ENCODE data around the gene ACADSB. TPM values are rescaled to one million over a fixed set of nuclear protein-coding genes. Genes with fewer than 3 reads are reported as not detected.

Gene ACADSB
- total and polyA plus RNA-seq, 2 experiments from 2014 or later = 3.7 to 6.5 TPM

- ATAC-seq (no peak), DNase-seq (ENCODE audit: low spot score) (no peak)
- H3K36me3 ChIP-seq (ENCODE audit: insufficient read depth) = no peaks in the 10 kb centered on the region
- no peaks in the 10 kb centered on the region for H3K9me2 ChIP-seq (ENCODE audit: insufficient read depth)
- Mint-ChIP-seq H3K9me3 (no peaks in the 10 kb centered on the region), H3K4me1 (peaks cover 11% of the 10 kb centered on the region), H3K27ac (no peak overlapping the region), H3K4me3 (no peak overlapping the region), H3K27me3 (ENCODE audit: insufficient read depth, low read depth, poor library complexity) (no peaks in the 10 kb centered on the region), H3K36me3 (ENCODE audit: low read depth) (peaks cover 10% of the 10 kb centered on the region; the same call in 1 of the 3 replicates)
- H4K20me1 ChIP-seq (replicated peaks; ENCODE audit: insufficient read depth) = peaks cover 25% of the 10 kb centered on the region
- peaks cover 75% of the 10 kb centered on the region for H3K79me2 ChIP-seq (replicated peaks; ENCODE audit: insufficient read depth)
- H3K4me1 ChIP-seq (ENCODE audit: insufficient read depth) = no peaks in the 10 kb centered on the region
- H3K4me3 ChIP-seq = no peak overlapping the region
- H3F3A ChIP-seq (replicated peaks; ENCODE audit: low read depth) = no peaks in the 10 kb centered on the region
- TF ChIP-seq NANOG (IDR thresholded peaks at IDR 0.05; ENCODE audit: borderline replicate concordance) (no peak), JUNB (IDR thresholded peaks at IDR 0.05; ENCODE audit: unreplicated experiment) (no peak), STAT1 (IDR thresholded peaks at IDR 0.05; ENCODE audit: unreplicated experiment) (no peak), CTCF (conservative IDR thresholded peaks at IDR 0.05; ENCODE audit: low read depth in 2 of 2) (no peak), ZNF331 (CRISPR knock-in tag; IDR thresholded peaks at IDR 0.05; ENCODE audit: low read depth) (no peak), REST (IDR thresholded peaks at IDR 0.05; ENCODE audit: unreplicated experiment) (no peak), EZH2 (IDR thresholded peaks at IDR 0.05; ENCODE audit: low read depth, unreplicated experiment) (no peak), ZNF114 (CRISPR knock-in tag; IDR thresholded peaks at IDR 0.05) (no peak), POLR2AphosphoS5 (IDR thresholded peaks at IDR 0.05; ENCODE audit: low read depth) (no peak), CREB1 (CRISPR knock-in tag; IDR thresholded peaks at IDR 0.05; ENCODE audit: low read depth) (no peak), EZH2phosphoT487 (IDR thresholded peaks at IDR 0.05; ENCODE audit: unreplicated experiment) (no peak)
- TF ChIP-seq, protein P1, sequence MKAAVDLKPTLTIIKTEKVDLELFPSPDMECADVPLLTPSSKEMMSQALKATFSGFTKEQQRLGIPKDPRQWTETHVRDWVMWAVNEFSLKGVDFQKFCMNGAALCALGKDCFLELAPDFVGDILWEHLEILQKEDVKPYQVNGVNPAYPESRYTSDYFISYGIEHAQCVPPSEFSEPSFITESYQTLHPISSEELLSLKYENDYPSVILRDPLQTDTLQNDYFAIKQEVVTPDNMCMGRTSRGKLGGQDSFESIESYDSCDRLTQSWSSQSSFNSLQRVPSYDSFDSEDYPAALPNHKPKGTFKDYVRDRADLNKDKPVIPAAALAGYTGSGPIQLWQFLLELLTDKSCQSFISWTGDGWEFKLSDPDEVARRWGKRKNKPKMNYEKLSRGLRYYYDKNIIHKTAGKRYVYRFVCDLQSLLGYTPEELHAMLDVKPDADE (IDR thresholded peaks at IDR 0.05) = no peak
- TF ChIP-seq, protein P2, sequence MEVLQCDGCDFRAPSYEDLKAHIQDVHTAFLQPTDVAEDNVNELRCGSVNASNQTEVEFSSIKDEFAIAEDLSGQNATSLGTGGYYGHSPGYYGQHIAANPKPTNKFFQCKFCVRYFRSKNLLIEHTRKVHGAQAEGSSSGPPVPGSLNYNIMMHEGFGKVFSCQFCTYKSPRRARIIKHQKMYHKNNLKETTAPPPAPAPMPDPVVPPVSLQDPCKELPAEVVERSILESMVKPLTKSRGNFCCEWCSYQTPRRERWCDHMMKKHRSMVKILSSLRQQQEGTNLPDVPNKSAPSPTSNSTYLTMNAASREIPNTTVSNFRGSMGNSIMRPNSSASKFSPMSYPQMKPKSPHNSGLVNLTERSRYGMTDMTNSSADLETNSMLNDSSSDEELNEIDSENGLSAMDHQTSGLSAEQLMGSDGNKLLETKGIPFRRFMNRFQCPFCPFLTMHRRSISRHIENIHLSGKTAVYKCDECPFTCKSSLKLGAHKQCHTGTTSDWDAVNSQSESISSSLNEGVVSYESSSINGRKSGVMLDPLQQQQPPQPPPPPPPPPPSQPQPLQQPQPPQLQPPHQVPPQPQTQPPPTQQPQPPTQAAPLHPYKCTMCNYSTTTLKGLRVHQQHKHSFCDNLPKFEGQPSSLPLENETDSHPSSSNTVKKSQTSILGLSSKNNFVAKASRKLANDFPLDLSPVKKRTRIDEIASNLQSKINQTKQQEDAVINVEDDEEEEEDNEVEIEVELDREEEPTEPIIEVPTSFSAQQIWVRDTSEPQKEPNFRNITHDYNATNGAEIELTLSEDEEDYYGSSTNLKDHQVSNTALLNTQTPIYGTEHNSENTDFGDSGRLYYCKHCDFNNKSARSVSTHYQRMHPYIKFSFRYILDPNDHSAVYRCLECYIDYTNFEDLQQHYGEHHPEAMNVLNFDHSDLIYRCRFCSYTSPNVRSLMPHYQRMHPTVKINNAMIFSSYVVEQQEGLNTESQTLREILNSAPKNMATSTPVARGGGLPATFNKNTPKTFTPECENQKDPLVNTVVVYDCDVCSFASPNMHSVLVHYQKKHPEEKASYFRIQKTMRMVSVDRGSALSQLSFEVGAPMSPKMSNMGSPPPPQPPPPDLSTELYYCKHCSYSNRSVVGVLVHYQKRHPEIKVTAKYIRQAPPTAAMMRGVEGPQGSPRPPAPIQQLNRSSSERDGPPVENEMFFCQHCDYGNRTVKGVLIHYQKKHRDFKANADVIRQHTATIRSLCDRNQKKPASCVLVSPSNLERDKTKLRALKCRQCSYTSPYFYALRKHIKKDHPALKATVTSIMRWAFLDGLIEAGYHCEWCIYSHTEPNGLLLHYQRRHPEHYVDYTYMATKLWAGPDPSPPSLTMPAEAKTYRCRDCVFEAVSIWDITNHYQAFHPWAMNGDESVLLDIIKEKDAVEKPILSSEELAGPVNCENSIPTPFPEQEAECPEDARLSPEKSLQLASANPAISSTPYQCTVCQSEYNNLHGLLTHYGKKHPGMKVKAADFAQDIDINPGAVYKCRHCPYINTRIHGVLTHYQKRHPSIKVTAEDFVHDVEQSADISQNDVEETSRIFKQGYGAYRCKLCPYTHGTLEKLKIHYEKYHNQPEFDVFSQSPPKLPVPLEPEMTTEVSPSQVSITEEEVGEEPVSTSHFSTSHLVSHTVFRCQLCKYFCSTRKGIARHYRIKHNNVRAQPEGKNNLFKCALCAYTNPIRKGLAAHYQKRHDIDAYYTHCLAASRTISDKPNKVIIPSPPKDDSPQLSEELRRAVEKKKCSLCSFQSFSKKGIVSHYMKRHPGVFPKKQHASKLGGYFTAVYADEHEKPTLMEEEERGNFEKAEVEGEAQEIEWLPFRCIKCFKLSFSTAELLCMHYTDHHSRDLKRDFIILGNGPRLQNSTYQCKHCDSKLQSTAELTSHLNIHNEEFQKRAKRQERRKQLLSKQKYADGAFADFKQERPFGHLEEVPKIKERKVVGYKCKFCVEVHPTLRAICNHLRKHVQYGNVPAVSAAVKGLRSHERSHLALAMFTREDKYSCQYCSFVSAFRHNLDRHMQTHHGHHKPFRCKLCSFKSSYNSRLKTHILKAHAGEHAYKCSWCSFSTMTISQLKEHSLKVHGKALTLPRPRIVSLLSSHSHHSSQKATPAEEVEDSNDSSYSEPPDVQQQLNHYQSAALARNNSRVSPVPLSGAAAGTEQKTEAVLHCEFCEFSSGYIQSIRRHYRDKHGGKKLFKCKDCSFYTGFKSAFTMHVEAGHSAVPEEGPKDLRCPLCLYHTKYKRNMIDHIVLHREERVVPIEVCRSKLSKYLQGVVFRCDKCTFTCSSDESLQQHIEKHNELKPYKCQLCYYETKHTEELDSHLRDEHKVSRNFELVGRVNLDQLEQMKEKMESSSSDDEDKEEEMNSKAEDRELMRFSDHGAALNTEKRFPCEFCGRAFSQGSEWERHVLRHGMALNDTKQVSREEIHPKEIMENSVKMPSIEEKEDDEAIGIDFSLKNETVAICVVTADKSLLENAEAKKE (CRISPR knock-in tag; IDR thresholded peaks at IDR 0.05) = no peak
- no peak overlapping the region for H3K4me2 ChIP-seq
- H3K27ac ChIP-seq (ENCODE audit: low read depth) = no peak overlapping the region
- no peak overlapping the region for H2AFZ ChIP-seq
- no peaks in the 10 kb centered on the region for H3K27me3 ChIP-seq (ENCODE audit: insufficient read depth)
Measured at GRCh38 chr10:123001370-123001769, 7.4 kb upstream of the ACADSB start.
